ENCODE results near the gene IGFBP1. TPM values are rescaled to one million over a fixed set of nuclear protein-coding genes. Genes with fewer than 3 reads are reported as not detected.

Gene IGFBP1
- polyA plus RNA-seq, 1 of the 3 experiments (the other 2 are of a cell fraction): not detected

- H3K4me1 ChIP-seq (ENCODE audit: control insufficient read depth in 1 of 2, insufficient read depth in 2 of 2, low read depth in 1 of 2, low read length in 1 of 2): no peaks in the 10 kb centered on the region
- peaks cover 5% of the 10 kb centered on the region; the same call in 1 of the 2 replicates for H3K27me3 ChIP-seq (ENCODE audit: insufficient read depth)
- no peak overlapping the region for H3K27ac ChIP-seq (ENCODE audit: low read depth in 2 of 2, low read length in 1 of 2)
- H3K9me3 ChIP-seq: 0 out of 2 replicates have a peak, but pooled peaks cover 3% of the 10 kb centered on the region
- H4K20me1 ChIP-seq (ENCODE audit: insufficient read depth): no peaks in the 10 kb centered on the region
- ChIA-PET CTCF (interaction anchor here (0.7 to 3.4 kb wide), 3 partner anchors 7 to 1282 kb away, joined by 3 to 16 read pairs (median 3); no protein-coding TSS in a partner anchor), POLR2A (no interaction called here)
- DNase-seq: no peak
- H3K36me3 ChIP-seq (replicated peaks in 1 of 2; ENCODE audit: control insufficient read depth in 1 of 2, insufficient read depth in 2 of 2, low read length in 1 of 2): no peaks in the 10 kb centered on the region
- no peaks in the 10 kb centered on the region for H3F3A ChIP-seq (replicated peaks; ENCODE audit: insufficient read depth)
- no peak overlapping the region for H3K4me3 ChIP-seq (ENCODE audit: low read depth in 2 of 2, low read length in 1 of 2)
- H3K9ac ChIP-seq: no peak overlapping the region
- TF ChIP-seq JUND (IDR thresholded peaks at IDR 0.05): 0 out of 2 replicates have a peak, but pooled peaks have one; percentile 16
- TF ChIP-seq EP300 (IDR thresholded peaks at IDR 0.05; ENCODE audit: borderline replicate concordance in 1 of 2, low read depth in 1 of 2, low read length in 1 of 2): 0 out of 4 replicates have a peak, but pooled peaks of 1 of the 2 experiments have one; percentile 16
- TF ChIP-seq MAX (IDR thresholded peaks at IDR 0.05; ENCODE audit: low read depth): no peak
- TF ChIP-seq PBX3 (IDR thresholded peaks at IDR 0.05): 0 out of 2 replicates have a peak, but pooled peaks have one; percentile 28
- no peaks in the 10 kb centered on the region for H3K79me2 ChIP-seq (ENCODE audit: insufficient read depth)
- 82% methylated on average over 1 of the region's 1 CpG for WGBS (ENCODE audit: low lambda C conversion rate)
- no peaks in the 10 kb centered on the region for H3K9me2 ChIP-seq
- no peak overlapping the region for H3K4me2 ChIP-seq
- no peak overlapping the region for H2AFZ ChIP-seq (ENCODE audit: low read depth)
These were observed 8.9 kb downstream of the IGFBP1 start for GRCh38 chr7:45897042-45897690.

- H3K9me3 ChIP-seq: 0 out of 2 replicates have a peak, but pooled peaks cover 3% of the 10 kb centered on the region
- H3K4me1 ChIP-seq (ENCODE audit: control insufficient read depth in 1 of 2, insufficient read depth in 2 of 2, low read depth in 1 of 2, low read length in 1 of 2): no peaks in the 10 kb centered on the region
- ChIA-PET CTCF (interaction anchor here (0.6 to 3.4 kb wide), 4 partner anchors 8 to 1182 kb away, joined by 3 to 16 read pairs (median 3); no protein-coding TSS in a partner anchor), POLR2A (no interaction called here)
- H3K9me2 ChIP-seq: no peaks in the 10 kb centered on the region
- peaks cover 5% of the 10 kb centered on the region; the same call in 1 of the 2 replicates for H3K27me3 ChIP-seq (ENCODE audit: insufficient read depth)
- no peaks in the 10 kb centered on the region for H3K79me2 ChIP-seq (ENCODE audit: insufficient read depth)
- H3K36me3 ChIP-seq (replicated peaks in 1 of 2; ENCODE audit: control insufficient read depth in 1 of 2, insufficient read depth in 2 of 2, low read length in 1 of 2): no peaks in the 10 kb centered on the region
- no peak overlapping the region for H3K4me2 ChIP-seq
- no peaks in the 10 kb centered on the region for H4K20me1 ChIP-seq (ENCODE audit: insufficient read depth)
- no peak overlapping the region for H3K27ac ChIP-seq (ENCODE audit: low read depth in 2 of 2, low read length in 1 of 2)
- H3F3A ChIP-seq (replicated peaks; ENCODE audit: insufficient read depth): no peaks in the 10 kb centered on the region
- H2AFZ ChIP-seq (ENCODE audit: low read depth): no peak overlapping the region
- H3K9ac ChIP-seq: no peak overlapping the region
- 35% methylated on average over 2 of the region's 2 CpGs for WGBS (ENCODE audit: low lambda C conversion rate)
- DNase-seq: no peak
- H3K4me3 ChIP-seq (ENCODE audit: low read depth in 2 of 2, low read length in 1 of 2): no peak overlapping the region
- TF ChIP-seq YY1 (IDR thresholded peaks at IDR 0.05; ENCODE audit: low read depth) (no peak), MXI1 (IDR thresholded peaks at IDR 0.05; ENCODE audit: low read depth, low read length) (no peak), GABPA (IDR thresholded peaks at IDR 0.05; ENCODE audit: low read depth) (no peak), TCF12 (IDR thresholded peaks at IDR 0.05) (no peak), POLR2AphosphoS5 (IDR thresholded peaks at IDR 0.05; ENCODE audit: low read depth, low read length) (no peak), CHD2 (IDR thresholded peaks at IDR 0.05; ENCODE audit: low read length, partially characterized antibody) (no peak), RXRA (IDR thresholded peaks at IDR 0.05; ENCODE audit: borderline replicate concordance, low read depth) (no peak), JUND (IDR thresholded peaks at IDR 0.05) (no peak), NRF1 (IDR thresholded peaks at IDR 0.05; ENCODE audit: low read depth, low read length) (no peak), CTCF (IDR thresholded peaks at IDR 0.05) (no peak), IRF3 (IDR thresholded peaks at IDR 0.05; ENCODE audit: low read depth, low read length) (no peak), TEAD4 (IDR thresholded peaks at IDR 0.05; ENCODE audit: borderline replicate concordance, insufficient read depth) (no peak), REST (IDR thresholded peaks at IDR 0.05; ENCODE audit: low read depth, low read length) (no peak), USF2 (IDR thresholded peaks at IDR 0.05; ENCODE audit: borderline replicate concordance, low read depth, low read length) (no peak)
These were observed 9.9 kb downstream of the IGFBP1 start for GRCh38 chr7:45898222-45898621.
